Left lobe of liver (tissue), 2 donors: Measurements from ENCODE around the gene STRN3. TPM values are rescaled to one million over a fixed set of nuclear protein-coding genes. Genes with fewer than 3 reads are reported as not detected.
"Not testable (repeated sequence)": the region's sequence is repeated elsewhere in the genome, so short reads cannot be mapped to it uniquely, and the experiment has no call there.

Source experiments
- ATAC-seq: fragments of 200-7000 bp; cut with Tn5 transposase; one replicate; pipeline ENCODE4 v1.9.1; 2020; ENCODE audit warnings: mild to moderate bottlenecking, moderate library complexity
- DNase-seq: peaks from one replicate; pipeline ENCODE4 v3.0.0-alpha.2; 2020; ENCODE audit warnings: low spot score
- total RNA-seq: library from RNA; stranded (reverse); gene quantifications from one replicate; pipeline ENCODE4 v1.2.1, GENCODE V29; 2021
- donor health status: DM: no; HTN: no; CAD: no; lungs with moderate emphysema.
- donor health status: DM: no; HTN: yes; CAD: no.

STRN3 gene
- total RNA-seq, 1 donor from 2014 or later, result 19.7 TPM

DNA sequence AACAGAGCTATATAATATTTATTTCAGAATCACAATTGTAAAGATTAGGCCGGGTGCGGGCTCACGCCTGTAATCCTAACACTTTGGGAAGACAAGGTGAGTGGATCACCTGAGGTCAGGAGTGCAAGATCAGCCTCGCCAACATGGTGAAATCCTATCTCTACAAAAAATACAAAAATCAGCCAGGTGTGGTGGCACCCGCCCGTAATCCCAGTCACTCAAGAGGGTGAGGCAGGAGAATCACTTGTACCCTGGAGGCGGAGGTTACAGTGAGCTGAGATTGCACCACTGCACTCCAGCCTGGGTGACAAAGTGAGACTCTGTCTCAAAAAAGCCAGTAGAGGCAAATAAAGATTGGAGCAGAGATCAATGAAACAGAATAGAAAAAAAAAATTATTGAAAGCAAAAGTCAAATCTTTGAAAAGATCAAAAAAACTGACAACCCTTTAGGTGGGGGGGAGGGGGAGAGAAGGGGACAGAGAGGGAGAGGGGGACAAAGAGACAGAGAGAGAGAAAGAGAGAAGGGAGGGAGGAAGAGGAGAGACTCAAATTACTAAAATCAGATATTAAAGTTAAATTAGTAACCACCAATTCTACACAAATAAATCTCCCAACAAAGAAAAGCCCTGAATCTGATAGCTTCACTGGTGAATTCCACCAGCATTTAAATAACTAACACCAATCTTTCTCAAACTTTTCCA is 53.1 kb downstream of the STRN3 start:
- ATAC-seq, result peak; percentile 41

DNA sequence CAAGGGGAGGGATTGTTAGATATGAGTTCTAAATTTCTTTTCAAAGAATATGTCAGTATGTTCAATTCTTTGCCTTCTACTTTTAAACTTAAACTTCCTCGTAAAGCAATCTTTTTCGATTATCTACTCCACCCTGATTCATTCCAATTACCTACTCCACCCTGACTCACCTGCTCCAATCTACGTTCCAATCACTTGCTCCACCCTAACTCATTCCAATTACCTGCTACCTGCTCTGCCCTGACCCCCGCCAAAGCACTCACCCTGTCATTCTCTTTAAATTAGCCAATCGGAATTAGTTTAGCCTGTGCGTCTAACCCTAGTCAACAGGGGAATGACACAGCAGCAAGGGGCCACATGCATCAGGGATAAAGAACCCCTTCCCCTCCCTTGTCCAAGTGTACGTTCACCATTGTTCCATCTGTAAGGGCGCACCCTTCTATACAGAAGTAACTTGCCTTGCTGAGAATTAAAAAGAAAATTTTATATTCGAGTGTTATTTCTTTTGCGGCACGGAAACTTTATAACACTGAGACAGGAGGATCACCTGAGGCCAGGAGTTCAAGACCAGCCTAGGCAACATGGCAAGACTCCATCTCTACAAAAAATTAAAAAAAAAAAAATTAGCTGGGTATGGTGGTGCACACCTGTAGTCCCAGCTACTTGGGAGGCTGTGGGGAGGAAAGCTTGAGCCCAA is 54.0 kb downstream of the STRN3 start:
- ATAC-seq, DNase-seq: not testable (repeated sequence)

More for the DNA sequence above, 53.1 kb downstream of the STRN3 start:
- no peak for DNase-seq

DNA sequence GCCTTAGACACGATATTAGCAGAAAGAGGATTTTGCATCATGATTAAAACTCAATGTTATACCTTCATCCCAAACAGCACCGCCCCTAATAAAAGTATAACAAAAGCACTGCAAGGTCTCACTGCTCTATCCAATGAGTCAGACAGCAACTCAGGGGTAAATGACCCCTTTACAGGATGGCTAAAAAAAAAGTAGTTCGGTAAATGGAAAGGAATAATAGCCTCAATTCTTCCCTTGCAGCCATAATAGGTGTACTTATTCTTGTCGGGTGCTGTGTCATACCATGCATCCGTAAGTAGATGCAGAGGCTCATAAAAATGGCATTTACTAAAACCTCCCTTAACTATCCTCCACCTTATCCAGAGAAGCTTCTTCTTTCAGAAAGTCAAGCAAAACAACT is 54.6 kb downstream of the STRN3 start:
- DNase-seq (no peak), ATAC-seq (no peak)

- not testable (repeated sequence) for DNase-seq, ATAC-seq
Observed at GRCh38 chr14:30969796-30970195, 56.4 kb downstream of the STRN3 start.

DNA sequence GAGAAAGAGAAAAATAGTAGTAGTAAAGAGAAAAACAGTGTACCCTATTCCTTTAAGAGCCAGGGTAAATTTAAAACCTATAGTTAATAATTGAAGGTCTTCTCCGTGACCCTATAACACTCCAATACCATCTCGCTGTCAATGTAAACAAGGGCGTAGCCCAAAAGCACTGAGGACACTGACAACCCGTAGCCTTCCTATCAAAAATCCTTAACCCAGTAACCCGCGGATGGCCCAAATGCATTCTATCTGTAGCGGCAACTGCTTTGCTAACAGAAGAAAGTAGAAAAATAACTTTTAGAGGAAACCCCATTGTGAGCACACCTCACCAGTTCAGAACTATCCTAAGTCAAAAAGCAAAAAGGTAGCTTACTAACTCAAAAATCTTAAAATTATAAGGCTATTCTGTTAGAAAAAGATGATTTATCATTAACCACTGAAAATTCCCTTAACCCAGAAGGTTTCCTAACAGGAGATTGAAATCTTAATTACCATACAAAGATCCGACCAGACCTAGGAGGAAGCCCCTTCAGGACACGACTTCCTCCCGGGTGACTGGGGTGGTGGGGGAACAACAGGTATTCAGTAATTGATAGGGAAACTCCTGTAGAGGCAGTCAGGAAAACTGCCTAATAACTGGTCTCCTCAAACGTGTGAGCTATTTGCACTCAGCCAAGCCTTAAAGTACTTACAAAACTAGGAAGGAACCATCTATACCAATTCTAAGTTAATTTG is 58.6 kb downstream of the STRN3 start:
- not testable (repeated sequence) for DNase-seq, ATAC-seq

DNA sequence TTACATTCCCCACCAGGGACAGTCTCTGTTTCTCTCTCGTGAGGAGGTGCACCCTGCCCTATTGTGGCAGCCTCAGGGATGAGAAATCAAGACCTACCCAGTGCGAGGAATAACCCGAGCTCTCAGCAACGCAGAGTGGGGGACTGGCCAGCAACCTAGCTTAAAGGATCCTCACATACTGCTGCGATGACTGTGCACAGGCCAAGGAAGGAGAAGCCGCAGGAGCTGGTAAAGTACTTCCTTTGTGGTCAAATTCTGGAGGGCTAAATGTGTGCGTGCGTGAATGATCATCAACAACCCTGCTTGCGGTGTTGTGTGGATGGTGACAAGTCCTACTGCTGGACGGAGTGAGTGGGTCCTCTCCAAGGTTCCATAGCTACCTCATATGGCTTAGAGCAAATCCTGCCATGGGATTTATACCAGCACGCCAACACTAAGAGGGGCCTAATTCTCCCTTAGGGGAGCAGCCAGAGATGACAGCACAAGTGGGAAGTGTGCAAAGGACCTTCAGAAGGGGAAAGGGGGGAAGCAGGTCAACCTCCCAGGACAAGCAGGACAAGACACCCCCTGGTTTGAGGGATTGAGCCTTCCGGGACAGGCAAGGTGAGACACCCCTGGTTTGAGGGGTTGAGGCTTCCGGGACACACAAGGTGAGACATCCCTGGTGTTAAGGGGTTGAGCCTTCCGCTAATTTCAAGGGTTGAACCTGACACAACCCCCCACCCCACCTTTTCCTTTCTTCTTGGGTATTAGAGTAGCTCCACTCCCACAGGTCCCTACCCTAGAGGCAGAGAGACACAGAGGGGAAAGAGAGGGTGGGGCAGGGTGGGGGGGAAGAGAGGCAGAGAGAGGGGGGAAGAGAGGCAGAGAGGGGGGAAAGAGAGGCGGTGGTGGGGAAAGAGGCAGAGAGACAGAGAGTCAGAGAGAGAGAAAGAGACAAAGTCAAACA is 59.5 kb downstream of the STRN3 start:
- DNase-seq, result no peak
- no peak for ATAC-seq

- ATAC-seq, result not testable (repeated sequence)
Observed at GRCh38 chr14:30965861-30966260, 60.3 kb downstream of the STRN3 start.

DNA sequence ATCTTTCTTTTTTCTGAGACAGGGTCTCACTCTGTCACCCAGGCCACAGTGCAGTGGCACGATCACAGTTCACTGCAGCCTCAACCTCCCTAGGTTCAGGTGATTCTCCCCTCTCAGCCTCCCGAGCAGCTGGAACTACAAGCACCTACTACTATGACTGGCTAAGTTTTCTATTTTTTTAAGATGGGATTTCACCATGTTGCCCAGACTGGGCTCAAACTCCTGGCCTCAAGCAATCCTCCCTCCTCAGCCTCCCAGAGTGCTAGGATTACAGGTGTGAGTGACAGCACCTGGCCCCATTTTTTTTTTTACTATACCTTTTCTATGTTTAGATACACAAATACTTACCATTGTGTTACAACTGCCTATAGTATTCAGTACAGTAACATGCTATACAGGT is 63.6 kb downstream of the STRN3 start:
- ATAC-seq, DNase-seq: not testable (repeated sequence)

More at GRCh38 chr14:30965861-30966260, 60.3 kb downstream of the STRN3 start:
- DNase-seq, result not testable (repeated sequence)

- ATAC-seq (no peak), DNase-seq (no peak)
Observed at GRCh38 chr14:30961330-30961729, 64.8 kb downstream of the STRN3 start.

DNA sequence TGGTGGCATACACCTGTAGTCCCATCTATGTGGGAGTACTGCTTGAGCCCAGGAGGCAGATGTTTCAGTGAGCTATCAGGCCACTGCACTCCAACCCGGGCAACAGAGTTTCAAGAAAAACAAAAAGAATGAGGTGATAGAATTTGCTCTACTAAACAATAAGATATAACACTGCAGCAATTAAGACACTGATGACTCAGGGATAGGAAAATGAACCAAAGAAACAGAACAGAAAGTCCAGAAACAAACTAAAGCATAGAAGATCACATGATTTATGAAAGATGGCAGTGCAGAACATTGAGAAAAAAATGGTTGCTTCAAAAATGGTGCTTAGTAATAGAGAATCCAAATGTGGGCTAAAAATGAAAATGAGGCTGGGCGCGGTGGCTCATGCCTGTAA is 66.0 kb downstream of the STRN3 start:
- DNase-seq (no peak), ATAC-seq (no peak)

DNA sequence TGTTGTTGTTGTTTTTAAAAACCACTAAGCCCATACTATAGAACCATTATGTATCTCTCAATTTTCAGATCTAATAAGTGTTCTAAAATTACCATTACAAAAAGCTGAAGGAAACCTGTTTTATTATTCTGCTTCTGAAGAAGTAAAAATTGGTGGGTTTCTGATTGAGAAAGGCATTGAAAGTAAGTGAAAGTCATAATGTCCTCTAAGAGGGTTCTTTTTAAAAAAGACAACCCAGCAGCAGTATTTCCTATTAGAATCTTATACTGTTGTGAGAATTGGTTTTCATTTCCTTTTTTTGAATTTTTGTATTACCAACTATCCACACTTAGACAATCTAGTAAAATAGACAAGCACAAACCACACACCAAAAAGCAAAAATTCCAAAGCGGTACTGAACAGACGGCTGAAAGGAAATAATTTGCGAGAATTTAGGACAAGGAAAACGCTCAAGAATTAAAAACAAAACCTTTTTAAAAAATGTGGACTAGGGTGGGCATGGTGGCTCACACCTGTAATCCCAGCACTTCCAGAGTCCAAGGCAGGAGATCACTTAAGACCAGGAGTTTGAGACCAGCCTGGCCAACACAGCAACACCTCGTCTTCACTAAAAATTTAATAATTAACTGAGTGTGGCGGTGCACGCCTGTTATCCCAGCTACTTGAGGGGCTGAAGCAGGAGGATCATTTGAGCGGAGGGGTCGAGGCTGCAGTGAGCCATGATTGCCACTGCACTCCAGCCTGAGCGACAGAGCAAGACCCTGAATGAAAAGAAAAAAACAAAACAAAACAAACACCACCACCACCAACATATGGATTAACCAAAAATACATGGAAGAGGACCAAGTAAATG is 67.4 kb downstream of the STRN3 start:
- no peak for ATAC-seq

GRCh38 chr14:30957813-30958370 is 68.3 kb downstream of the STRN3 start:
- ATAC-seq (peak; percentile 94), DNase-seq (peak; percentile 57)

More for the DNA sequence above, 67.4 kb downstream of the STRN3 start:
- DNase-seq, result no peak

- no peak for DNase-seq
Observed at GRCh38 chr14:30949651-30950050, 76.5 kb downstream of the STRN3 start.

GRCh38 chr14:30943694-30944093 is 82.5 kb downstream of the STRN3 start:
- DNase-seq (no peak), ATAC-seq (no peak)

More at GRCh38 chr14:30949651-30950050, 76.5 kb downstream of the STRN3 start:
- ATAC-seq, result no peak

DNA sequence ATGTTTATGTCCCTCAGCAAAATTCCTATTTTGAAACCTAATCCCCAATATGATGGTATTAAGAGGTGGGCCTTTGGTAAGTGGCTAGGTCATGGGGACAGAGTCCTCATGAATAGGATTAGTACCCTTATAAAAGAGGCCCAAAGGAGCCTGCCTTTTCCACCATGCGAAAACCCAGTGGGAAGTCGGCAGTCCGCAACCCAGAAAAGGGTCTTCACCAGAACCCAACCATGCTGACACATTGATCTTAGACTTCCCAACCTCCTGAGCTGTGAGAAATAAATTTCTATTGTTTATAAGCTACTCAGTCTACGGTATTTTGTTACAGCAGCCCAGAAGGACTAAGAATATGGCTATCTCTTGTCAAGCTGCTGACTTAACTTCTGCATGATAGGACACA is 85.3 kb downstream of the STRN3 start:
- ATAC-seq (no peak), DNase-seq (no peak)

DNA sequence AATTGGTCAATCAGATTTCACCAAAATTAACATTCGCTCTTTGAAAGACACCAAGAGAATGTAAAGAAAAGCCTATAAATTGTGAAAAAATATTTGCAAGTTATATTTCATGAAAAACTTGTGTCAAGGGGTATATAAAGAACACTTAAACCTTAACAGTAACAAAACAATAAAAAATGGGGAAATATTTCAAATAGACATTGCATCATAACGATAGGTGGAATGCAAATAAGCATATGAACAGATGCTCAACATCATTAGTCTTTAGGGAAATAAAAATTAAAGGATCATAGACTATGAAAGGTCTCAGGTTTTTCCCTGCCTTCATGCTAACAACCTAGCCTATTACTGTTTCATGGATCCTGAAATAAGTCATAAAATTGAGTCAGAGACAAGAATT is 87.6 kb downstream of the STRN3 start:
- ATAC-seq, result no peak

DNA sequence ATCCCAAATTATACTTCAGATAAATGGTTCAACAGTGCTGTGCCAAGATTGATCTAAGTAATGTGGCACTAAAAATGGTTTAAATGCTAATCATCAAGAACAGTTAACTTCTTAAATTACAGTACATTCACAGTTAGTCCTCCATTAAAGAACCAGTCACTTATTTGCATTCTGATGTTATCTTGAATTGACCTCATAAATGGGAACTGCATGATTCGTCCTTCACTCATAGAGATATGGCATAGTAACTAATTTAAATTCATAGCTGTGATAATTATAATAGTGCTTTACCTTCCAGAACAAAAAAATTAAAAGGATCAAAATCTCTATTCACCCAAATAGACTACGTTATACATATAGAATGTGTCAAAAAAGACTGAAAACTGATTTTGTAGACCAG is 90.7 kb downstream of the STRN3 start:
- no peak for DNase-seq
- no peak for ATAC-seq

More for the DNA sequence above, 87.6 kb downstream of the STRN3 start:
- no peak for DNase-seq

DNA sequence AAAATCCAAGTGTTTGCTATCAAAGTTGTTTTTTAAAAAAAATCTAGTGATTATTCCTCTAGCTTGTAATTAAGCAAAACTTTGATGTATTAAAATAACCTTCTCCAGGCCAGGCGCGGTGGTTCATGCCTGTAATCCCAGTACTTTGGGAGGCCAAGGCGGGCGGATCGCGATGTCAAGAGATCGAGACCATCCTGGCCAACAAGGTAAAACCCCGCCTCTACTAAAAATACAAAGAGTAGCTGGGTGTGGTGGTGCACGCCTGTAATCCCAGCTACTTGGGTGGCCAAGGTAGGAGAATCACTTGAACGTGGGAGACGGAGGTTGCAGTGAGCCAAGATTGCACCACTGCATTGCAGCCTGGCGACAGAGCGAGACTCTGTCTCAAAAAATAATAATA is 92.2 kb downstream of the STRN3 start:
- ATAC-seq, DNase-seq: not testable (repeated sequence)

DNA sequence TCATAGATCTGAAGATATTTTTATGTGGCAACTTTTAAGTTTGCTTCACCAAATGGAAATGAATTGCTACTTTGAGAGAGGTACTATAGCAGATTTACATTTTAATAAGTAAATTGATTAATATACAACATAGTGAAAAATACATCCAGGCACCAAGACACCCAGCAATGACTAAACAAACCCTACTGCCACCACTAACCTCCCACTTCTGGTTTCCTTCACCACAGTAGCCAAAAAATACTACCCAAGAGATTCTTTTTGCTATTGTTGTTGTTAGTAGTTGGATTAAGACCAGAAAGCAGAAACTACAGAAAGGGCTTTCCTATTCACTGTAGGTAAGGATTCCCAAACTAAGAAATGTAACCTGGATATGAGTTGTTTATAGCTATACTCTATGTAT is 97.7 kb downstream of the STRN3 start:
- DNase-seq (no peak), ATAC-seq (no peak)
